Measurements from ENCODE around the gene REXO2.

DNA sequence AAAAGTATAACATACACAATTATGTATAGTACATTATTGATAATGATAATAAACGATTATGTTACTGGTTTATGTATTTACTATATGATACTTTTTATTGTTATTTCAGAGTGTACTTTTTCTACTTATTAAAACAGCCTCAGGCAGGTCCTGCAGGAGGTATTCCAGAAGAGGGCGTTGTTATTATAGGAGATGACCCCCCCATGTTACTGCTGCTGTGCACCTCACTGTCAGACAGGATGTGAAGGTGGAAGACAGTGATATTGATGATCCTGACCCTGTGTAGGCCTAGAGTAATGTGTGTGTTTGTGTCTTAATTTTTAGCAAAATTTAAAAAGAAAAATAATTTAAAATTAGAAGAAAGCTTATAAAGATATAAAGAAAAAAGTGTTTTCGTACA is 57.6 kb downstream of the REXO2 start:
- TF ChIP-seq EZH2 (IDR thresholded peaks at IDR 0.05) (no peak), POLR2AphosphoS5 (IDR thresholded peaks at IDR 0.05; ENCODE audit: borderline replicate concordance, low read depth, low read length) (no peak), FOXP2 (optimal IDR thresholded peaks at IDR 0.05; ENCODE audit: control extremely low read depth, extremely low read length, insufficient read depth) (no peak)

All from SK-N-MC (cell line).